ENCODE results near the gene HTR1A. TPM values are rescaled to one million over a fixed set of nuclear protein-coding genes. Genes with fewer than 3 reads are reported as not detected.
A peak's percentile ranks its signal among the peaks of the same experiment; 100 is the strongest.

Gene HTR1A
- not detected in 2 replicates for total RNA-seq (2014; rRNA removed; shearing (Covaris generic))
- polyA plus RNA-seq (2014; cell fraction: nucleus; rRNA removed), result not detected in 2 replicates

DNA sequence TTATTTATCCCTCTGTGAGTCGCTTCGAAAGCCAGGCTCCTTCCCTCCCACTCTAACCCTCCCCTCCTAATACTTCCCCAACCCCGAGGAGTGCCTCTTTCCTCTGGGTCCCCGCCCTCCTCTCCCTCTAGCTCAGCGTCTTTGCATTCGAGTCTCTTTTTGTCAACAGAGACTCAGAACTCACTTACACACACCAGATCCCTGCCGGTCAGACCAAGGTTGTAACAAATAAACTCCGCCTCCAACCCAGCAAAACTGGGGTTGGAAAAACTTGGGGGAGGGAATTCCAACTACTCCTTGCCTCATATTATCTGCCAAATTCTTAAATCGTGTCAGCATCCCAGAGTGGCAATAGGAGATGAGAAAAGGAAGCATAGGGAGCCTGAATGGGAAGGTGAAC is at the start of gene HTR1A:
Gene HTR1A, minus strand, starts transcription at position 167 of the 400 bp plus-strand sequence. CDS start 726 bp downstream, outside the sequence.
- no peak for DNase-seq (ENCODE audit: extremely low read depth, low read depth)

DNA sequence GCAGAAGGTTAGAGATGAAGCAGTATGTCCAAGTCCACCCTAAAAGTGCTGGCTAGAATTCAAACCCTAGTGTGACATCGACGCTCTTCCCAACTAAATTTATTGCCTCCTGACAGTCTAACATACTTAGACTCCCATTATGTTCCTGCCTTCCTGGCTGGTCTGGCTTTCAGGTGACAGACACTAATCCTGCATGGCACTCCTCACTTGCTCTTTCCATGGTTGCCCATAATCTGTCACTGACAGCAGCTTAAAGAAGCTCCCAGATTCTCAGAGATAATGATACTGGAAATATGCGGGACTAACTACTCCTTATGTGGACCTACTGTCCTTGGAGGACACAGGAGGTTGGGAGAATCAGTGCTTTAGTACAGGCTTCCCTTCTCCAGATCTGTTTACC is 41.7 kb upstream of the HTR1A start:
- no peak for DNase-seq (ENCODE audit: extremely low read depth, low read depth)

DNA sequence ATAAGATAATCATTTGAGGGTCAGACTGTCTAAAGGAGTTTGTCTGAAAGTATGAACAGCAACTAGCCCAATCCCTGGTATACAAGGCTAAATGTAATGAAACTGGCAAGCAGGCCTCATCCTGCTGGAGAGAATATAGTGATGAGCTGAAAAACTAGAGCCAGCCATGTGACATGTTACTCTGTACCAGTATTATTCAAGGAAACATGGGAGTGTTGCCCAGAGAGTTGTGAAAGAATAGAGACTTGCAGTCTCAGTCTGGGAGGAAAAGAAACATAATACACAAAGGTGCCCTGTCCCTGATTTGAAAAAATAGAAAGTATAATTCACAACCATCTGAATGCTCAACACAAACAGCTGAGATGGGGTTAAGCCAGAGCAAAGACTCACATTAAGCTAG is 37.9 kb upstream of the HTR1A start:
- no peak for DNase-seq (ENCODE audit: extremely low read depth, low read depth)

DNA sequence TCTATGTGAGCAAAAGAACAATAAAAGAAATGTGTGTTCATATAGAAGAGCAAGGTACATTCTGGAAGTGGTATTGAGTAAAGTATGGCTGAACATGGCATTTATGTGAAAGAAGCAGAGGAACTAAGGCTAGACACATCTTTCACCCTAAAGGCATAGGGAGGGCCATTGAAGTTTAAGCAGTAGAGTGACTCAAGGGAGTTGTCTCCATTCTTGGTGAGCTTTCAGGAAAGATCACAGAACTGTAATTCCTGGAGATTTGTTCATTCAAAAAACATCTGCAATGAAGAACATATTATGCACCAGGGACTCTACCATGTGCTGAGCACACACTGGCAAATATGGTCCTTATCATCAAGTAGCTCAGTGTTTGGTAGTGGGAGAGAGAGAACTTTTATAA is 24.8 kb upstream of the HTR1A start:
- DNase-seq (ENCODE audit: extremely low read depth, low read depth), result no peak

DNA sequence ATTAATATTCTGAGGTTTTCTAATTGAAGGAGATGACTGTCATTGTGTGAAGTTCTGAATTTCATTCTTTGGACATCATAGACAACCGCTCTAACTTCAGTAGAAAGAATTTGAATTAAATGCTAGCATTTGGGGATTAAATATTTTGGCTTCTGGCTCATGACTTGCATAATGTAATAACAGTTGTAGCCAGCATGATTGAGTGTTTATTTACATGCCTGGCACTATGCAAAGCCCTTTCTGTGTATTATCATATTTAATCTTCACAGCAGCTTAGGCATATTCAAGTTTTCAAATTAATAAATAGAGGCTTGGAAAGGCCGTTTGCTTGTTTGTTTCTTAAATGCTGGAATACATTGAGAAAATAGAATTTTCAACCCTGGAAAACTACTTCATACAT is 19.6 kb upstream of the HTR1A start:
- DNase-seq (ENCODE audit: extremely low read depth, low read depth), result no peak

DNA sequence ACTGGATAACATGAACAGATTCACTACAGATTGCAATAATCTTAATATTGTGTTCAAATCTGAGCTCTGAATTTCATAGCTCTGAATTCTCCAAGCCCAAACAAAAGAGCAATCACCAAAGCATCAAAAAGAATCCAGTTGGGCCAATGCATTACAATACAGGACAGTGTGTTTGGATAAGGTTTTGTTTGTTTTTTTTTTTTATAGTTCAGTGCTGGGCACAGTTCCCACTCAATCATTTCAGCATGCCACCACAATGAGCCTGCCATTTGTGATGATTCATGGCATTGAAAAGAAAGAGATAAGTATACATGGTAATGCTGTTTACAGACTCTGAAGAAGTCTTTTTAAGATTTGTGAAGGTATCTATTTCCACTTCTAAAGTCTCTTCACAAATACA is 1.7 kb upstream of the HTR1A start:
- DNase-seq (ENCODE audit: extremely low read depth, low read depth), result no peak

DNA sequence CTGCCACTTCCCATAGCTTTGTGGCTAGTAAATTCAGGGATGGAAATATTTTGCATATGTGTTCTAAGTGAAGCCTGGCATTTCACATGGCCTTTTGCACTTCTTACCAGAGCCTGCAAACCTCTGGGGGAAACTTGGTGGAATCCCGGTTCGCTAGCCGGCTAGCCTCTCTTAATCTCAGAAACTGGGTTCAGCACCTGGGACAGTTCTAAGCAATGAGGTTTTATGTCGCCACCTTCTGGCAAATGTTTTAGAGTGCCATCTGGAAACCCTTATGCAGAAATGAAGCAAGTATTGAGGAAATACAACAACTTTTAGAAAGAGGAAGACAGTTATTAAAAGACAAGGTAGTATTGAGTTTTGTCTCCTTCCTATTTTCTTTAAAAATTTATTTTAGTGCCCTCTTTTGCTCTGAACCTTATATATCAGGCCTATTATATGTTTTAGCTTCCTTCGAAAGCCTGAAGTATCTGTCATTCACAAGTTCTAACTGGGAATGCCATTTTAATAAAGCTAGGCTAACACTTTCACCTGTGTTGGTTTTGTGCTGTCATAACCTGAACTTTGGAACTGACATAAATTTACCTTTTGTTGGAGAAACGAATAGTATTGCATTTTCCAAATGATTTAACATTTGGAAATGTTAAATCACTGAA is 963 bp upstream of the HTR1A start:
- DNase-seq (ENCODE audit: extremely low read depth, low read depth), result peak; percentile 75

DNA sequence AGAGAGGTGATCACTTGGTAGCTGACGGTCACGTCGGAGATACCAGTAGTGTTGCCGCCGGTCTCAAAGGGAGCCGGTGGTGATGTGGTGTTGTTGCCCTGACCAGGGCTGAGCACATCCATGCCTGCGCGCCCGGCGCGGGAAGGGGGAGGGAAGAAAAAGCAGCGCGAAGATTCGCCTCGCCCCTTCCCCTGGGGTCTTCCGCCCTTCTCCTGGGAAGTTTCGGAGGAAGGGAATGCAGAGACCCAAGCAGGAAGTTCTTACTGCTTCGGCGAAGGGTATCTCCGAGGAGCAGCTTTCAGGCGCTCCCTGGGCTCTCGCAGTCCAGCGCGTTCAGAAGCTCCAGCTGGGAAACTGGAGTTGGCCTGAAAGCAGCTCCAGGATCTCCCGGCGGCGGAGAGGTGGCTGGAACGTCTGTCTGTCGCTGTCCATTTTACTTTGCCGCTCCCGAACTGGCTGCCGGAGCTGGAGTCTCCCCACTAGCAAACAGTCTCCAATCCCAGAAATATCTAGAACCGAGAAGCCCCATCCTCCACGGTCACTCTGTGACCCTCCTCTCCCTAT is 565 bp downstream of the HTR1A start:
- no peak for DNase-seq (ENCODE audit: extremely low read depth, low read depth)

DNA sequence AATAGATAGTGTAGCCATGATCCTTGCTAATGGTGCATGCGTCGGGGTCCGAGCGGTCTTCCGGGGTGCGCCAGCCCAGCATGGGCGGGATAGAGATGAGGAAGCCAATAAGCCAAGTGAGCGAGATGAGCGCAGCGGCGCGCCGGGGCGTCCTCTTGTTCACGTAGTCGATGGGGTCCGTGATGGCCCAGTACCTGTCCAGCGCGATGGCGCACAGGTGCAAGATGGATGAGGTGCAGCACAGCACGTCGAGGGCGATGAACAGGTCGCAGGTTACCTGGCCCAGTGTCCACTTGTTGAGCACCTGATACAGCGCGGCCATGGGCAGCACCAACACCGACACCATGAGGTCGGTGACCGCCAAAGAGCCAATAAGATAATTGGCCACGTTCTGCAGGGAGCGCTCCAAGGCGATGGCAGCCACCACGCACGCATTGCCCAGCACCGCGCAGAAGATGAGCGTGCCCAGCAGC is 1.1 kb downstream of the HTR1A start:
- no peak for DNase-seq (ENCODE audit: extremely low read depth, low read depth)

DNA sequence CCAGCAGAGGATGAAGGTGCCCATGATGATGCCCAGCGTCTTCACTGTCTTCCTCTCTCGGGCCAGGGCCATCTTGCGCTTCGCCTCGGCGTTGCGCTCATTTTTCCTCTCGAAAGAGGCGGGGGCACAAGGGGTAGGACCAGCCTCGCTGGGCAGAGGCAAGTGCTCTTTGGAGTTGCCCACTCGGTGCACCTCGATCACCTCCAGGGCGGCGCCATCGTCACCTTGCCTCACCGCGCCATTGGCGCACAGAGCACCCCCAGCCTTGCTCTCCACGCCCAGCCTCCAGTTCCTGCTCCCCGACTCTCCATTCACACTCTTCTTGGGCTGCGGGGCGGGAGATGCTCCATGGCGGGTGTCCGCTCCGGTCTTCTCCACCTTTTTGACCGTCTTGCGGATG is 1.6 kb downstream of the HTR1A start:
- no peak for DNase-seq (ENCODE audit: extremely low read depth, low read depth)

DNA sequence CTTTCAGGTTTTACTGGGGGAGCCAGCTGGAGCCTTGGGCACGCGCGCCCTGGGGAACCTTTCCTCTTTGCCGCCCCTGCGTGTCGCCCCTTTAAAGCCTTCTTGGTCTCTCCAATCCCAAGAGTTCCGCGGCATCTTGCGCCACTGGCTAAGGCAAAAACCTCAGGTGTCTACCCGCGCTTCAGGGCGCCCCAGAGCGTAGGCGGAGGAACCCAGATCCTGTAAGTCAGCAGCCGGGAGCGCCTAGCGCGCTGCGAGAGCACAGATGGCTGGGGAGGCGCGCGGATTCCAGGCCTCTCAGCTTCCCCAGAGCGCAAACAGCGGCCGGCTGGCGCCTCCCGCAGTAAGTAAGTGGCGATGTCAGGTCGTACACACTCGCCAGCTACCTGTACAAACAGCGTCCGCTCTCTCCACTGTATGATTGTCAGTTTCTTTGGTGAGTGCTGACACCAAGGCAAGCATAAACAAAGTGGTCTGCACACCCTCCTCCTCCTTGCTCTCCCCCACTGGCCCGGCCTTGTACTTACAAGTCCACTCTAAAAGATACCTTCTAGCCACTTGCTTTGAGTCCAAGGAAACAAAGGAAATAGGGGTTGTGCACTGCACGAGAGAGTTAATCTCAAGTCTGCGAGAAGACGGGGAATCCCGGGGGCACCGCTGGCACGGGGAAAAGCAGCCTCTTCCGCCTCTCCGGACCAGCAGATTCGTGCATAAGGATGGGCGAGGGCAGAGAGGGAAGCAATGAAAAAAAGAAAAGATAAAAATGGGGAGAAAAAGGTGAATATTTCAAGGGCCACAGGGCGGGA is 2.9 kb downstream of the HTR1A start:
- DNase-seq (ENCODE audit: extremely low read depth, low read depth), result no peak

DNA sequence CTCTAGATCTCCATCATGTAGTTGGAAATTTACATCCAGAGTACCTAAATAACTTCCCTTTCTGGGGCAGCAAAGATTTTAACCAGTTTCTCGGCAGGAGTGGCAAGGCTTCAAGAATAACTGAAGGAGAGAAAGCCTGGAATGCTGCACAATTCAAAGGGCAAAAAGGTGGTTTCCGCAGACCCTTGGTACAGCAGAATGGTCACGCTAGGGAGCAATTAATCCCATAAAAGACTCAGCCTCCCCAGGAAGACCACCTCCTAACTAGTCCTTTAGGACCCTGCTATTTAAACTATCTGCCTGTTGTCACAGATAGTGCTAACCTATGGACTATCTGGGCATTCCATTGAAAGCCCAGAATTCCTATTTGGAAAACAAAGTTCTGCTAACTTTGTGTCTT is 3.6 kb downstream of the HTR1A start:
- DNase-seq (ENCODE audit: extremely low read depth, low read depth), result no peak

DNA sequence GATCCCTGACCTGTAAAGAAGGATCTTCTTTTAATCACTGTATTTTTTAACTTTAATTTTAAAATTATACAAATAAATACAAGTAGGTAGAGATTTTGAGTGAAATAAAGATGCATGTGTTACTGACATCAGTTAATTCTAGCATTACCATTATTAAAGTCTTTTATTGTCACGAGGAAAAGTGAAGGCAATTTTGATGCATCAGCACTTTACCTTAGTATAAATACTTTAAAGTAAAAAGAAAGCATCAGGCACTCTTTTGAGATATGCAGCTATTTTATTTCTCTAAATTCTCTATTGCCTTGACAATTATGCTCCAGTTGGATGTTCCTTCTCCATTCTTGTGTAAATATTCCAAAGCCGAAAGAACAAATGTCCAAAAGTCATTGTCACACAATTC is 4.6 kb downstream of the HTR1A start:
- DNase-seq (ENCODE audit: extremely low read depth, low read depth), result no peak

DNA sequence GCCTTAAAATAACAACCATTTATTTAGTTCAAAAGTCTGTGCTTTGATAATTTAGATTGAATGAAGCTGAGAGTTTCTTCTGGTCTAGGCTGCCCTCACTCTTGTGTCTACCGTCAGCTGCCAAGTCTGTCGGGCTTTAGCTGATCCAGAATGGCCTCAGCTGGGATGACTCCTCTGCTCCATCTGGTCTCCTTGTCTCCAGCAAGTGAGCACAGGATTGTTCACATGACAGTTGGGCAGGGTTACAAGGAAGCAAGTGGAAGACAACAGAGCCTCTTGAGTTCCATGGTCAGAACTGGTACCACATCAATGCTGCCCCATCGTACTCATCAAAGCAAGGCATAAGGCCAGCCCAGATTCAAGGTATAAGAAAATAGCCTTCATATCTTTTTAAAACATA is 9.0 kb downstream of the HTR1A start:
- DNase-seq (ENCODE audit: extremely low read depth, low read depth), result no peak

DNA sequence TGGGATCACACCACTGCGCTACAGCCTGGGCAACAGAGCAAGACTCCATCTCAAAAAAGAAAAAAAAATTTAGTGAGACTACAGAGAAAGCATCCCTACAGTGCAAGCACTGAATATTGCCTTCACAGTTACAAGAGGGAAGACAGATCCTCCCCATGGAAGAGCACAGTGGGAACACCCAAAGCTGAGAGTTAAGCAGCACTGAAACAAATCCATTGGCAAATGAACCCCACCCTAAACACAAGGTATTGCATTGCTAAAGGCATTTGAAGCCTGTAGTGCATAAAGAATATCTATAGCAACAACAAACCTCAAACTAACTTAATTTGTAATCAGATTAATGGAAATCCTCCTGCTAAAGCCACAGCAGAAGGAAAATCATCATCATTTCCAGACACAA is 27.1 kb downstream of the HTR1A start:
- no peak for DNase-seq (ENCODE audit: extremely low read depth, low read depth)

DNA sequence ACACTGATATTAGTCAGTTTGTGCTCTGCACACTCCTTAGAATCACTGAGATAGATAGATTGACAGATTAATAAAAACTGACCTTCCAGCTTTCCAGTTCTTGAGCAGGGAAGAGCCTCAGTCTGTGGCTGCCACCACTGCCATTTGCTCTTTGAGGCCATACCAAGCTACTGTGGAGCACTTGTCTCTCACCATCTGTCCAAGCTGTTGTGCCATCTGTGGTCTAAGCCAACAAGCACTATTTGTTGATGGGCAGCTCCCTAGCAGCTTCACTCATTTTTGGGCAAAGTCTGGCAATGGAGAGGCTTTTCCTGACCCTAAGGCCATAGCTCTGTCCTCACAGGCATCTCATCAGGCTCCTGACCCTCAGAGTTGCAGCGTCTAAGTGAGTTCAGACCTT is 30.4 kb downstream of the HTR1A start:
- DNase-seq (ENCODE audit: extremely low read depth, low read depth), result no peak

DNA sequence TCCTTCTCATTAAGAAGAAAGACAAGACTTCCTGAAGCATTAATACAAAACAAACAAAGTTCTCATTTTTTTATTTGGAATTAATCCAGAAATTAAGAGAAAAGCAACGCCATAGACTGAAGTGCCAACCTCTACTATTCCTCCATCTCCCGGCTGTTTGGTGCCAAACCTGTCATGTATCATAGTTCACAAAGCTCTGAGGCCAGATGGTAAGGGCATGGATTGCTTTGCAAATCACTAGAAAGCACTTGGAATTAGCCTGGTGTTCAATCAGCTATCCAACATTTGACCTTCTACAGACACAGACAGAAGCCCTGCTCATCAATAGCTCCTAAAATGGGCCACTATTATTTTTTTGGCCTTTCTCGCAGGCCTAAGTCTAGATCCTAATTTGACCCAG is 33.8 kb downstream of the HTR1A start:
- no peak for DNase-seq (ENCODE audit: extremely low read depth, low read depth)

DNA sequence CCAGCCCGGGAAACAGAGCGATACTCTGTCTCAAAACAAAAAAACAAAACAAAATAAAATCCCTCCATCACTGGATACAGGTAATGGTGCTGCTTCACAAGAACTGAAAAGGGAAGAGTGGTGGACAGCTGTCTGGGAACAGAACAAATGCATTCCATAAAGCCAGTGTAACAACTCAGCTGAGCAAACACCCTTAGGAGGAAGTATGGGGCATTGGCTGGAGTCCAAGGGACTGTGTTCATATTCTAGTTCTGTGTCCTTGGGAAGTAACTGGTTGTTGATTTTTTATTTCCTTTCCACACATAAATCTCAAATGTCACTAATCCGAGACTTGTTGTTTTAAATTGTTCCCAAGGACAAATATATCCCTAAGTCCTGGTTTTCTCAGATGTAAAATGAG is 38.3 kb downstream of the HTR1A start:
- DNase-seq (ENCODE audit: extremely low read depth, low read depth), result no peak

DNA sequence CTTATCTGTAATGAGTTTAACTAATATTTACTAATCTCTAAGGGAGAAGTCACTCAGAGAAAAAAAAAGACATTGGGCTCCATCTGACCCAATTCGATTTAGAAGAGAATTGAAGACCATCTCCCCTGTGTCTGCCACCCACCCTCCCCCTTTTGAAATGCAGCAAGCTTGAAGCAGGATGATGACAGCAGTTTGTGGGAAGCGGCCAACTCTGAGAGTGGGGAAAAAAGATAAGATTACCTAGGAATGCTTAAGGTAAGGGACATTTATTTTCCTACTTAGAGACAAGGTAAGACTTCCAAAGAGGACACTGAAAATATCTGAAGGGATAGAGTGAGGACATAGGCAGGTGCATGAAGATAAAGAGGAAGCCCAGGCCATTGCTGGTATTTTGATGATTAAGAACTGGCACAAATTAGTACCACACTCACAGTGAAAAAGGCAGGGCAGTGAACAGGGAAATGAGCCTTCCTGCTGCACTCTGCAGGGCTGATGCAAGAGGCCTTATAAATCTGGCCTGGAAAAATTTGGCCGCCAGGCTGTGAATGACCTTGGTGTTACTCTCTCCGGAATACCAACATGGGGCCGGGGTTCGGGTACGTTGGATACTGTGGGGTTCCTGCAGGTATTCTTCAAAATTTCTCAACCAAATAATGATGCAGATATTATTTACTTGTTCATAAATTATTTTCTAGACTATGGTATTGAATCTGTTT is 42.3 kb downstream of the HTR1A start:
- no peak for DNase-seq (ENCODE audit: extremely low read depth, low read depth)

DNA sequence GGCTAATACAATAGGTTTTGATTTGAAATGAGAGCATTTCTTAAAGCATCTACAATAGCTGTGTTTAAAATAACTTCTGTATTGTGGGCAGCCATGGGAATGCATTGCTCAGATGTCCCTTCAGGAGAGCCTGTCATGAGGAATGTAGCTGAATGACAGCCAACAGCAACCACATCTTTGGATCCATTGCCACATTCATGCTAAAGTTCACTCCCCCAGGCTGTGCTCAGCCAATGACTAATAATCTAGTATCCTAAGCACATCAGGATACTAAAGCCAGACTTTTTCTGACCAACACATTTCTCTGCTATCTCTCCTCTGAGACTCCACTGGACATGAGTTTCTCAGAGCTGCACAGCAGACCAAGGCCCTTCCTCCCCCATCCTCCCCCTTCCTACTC is 45.5 kb downstream of the HTR1A start:
- no peak for DNase-seq (ENCODE audit: extremely low read depth, low read depth)

DNA sequence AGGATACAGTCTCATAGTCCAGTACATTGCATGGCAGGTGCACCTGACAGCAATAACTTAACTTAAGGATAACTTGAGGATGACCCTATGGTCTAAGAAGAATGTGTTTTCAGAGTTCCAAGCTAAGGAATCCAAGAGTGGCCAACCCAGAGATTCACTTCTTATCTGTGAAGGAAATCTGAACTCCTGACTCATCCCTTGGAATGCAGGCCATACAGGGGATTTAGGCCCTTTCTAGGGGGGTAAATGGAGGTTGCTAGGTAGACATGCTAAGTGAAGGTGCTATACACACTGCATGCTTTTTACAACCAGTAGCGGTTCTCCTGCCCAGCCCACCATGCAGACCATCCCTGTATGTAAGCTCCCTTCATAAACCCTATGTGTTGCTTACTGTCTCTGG is 50.4 kb downstream of the HTR1A start:
- no peak for DNase-seq (ENCODE audit: extremely low read depth, low read depth)
